Stimulated activated naive B cell treated with anti-CD40 and anti-IgM and Interleukin-4, amounts not matched to agents 10 μg/mL and 1 μg/mL and 100 μg/mL, for 72 hours (primary cell): ENCODE measurements around the gene AIF1L.
A peak's percentile ranks its signal among the peaks of the same experiment; 100 is the strongest.

Experiments
- ATAC-seq, 2 donors: fragments of 150-1000 bp; cut with Tn5 transposase; replicated peaks; 2 replicates each; pipeline ENCODE4 v1.10.0; 2021; ENCODE audit warnings: moderate library complexity in 1 of 2
- DNase-seq: peaks from one replicate; pipeline ENCODE4 v3.0.0; 2021
- H3K27ac Mint-ChIP-seq: one replicate; pipeline ENCODE4 v1.8.0; 2022; ENCODE audit warnings: mild to moderate bottlenecking, mixed read lengths
- H3K27me3 Mint-ChIP-seq, 2 donors: one replicate each; pipeline ENCODE4 v1.8.0; 2022; ENCODE audit warnings: mixed read lengths in 2 of 2
- H3K36me3 Mint-ChIP-seq, 2 donors: one replicate each; pipeline ENCODE4 v1.8.0; 2022; ENCODE audit warnings: mixed read lengths in 2 of 2, mild to moderate bottlenecking in 1 of 2
- H3K4me1 Mint-ChIP-seq, 2 donors: one replicate each; pipeline ENCODE4 v1.8.0; 2022; ENCODE audit warnings: mixed read lengths in 2 of 2, mild to moderate bottlenecking in 1 of 2
- H3K4me3 Mint-ChIP-seq, 2 donors: one replicate each; pipeline ENCODE4 v1.8.0; 2022; ENCODE audit warnings: mild to moderate bottlenecking in 2 of 2, mixed read lengths in 2 of 2, moderate library complexity in 1 of 2
- H3K9me3 Mint-ChIP-seq, 2 donors: one replicate each; pipeline ENCODE4 v1.8.0; 2022; ENCODE audit warnings: mixed read lengths in 2 of 2, mild to moderate bottlenecking in 1 of 2

AIF1L gene

GRCh38 chr9:131087354-131087893 is 8.9 kb upstream of the AIF1L start:
- Mint-ChIP-seq H3K36me3 (no peaks in the 10 kb centered on the region), H3K4me1 (no peaks in the 10 kb centered on the region), H3K4me3 (no peak overlapping the region), H3K9me3 (no peaks in the 10 kb centered on the region), H3K27me3 (peaks cover 6% of the 10 kb centered on the region in 2 donors), H3K27ac (no peak overlapping the region)
- DNase-seq = no peak
- no peak for ATAC-seq

- DNase-seq = no peak
- H3K36me3 Mint-ChIP-seq = no peaks in the 10 kb centered on the region
Measured at GRCh38 chr9:131090025-131090787, 6.1 kb upstream of the AIF1L start.

GRCh38 chr9:131091352-131091992 is 4.9 kb upstream of the AIF1L start:
- DNase-seq (no peak), ATAC-seq (no peak)
- H3K4me1 Mint-ChIP-seq = peaks cover 5 to 6% of the 10 kb centered on the region in 2 donors
- H3K9me3 Mint-ChIP-seq = no peaks in the 10 kb centered on the region
- no peak overlapping the region for H3K4me3 Mint-ChIP-seq
- peaks cover 32 to 35% of the 10 kb centered on the region in 2 donors for H3K27me3 Mint-ChIP-seq
- H3K36me3 Mint-ChIP-seq = no peaks in the 10 kb centered on the region
- no peak overlapping the region for H3K27ac Mint-ChIP-seq

More at GRCh38 chr9:131090025-131090787, 6.1 kb upstream of the AIF1L start:
- ATAC-seq = no peak
- no peaks in the 10 kb centered on the region for H3K9me3 Mint-ChIP-seq
- peaks cover 27 to 28% of the 10 kb centered on the region in 2 donors for H3K27me3 Mint-ChIP-seq
- H3K4me3 Mint-ChIP-seq = no peak overlapping the region
- H3K4me1 Mint-ChIP-seq = no peaks in the 10 kb centered on the region
- H3K27ac Mint-ChIP-seq = no peak overlapping the region

- H3K4me1 Mint-ChIP-seq = peaks cover 5 to 10% of the 10 kb centered on the region in 2 donors
- no peaks in the 10 kb centered on the region for H3K9me3 Mint-ChIP-seq
- H3K27ac Mint-ChIP-seq = no peak overlapping the region
- no peak overlapping the region for H3K4me3 Mint-ChIP-seq
- DNase-seq (no peak), ATAC-seq (no peak)
- H3K36me3 Mint-ChIP-seq = no peaks in the 10 kb centered on the region
- peaks cover 33 to 39% of the 10 kb centered on the region in 2 donors for H3K27me3 Mint-ChIP-seq
Measured at GRCh38 chr9:131092030-131092429, 4.3 kb upstream of the AIF1L start.

- Mint-ChIP-seq H3K9me3 (no peaks in the 10 kb centered on the region), H3K36me3 (no peaks in the 10 kb centered on the region), H3K27me3 (peaks cover 40 to 46% of the 10 kb centered on the region in 2 donors), H3K4me3 (no peak overlapping the region), H3K4me1 (peaks cover 5 to 16% of the 10 kb centered on the region in 2 donors), H3K27ac (no peak overlapping the region)
- DNase-seq = no peak
- no peak for ATAC-seq
Measured at GRCh38 chr9:131092548-131093440, 3.5 kb upstream of the AIF1L start.

- DNase-seq = no peak
- ATAC-seq = no peak
- no peaks in the 10 kb centered on the region for H3K9me3 Mint-ChIP-seq
- no peaks in the 10 kb centered on the region for H3K36me3 Mint-ChIP-seq
- H3K27me3 Mint-ChIP-seq = peaks cover 46 to 55% of the 10 kb centered on the region in 2 donors
- H3K4me1 Mint-ChIP-seq = peaks cover 5 to 16% of the 10 kb centered on the region in 2 donors
- no peak overlapping the region for H3K4me3 Mint-ChIP-seq
- no peak overlapping the region for H3K27ac Mint-ChIP-seq
Measured at GRCh38 chr9:131094015-131094414, 2.3 kb upstream of the AIF1L start.

GRCh38 chr9:131094622-131095021 is 1.7 kb upstream of the AIF1L start:
- Mint-ChIP-seq H3K27ac (no peak overlapping the region), H3K4me1 (peaks cover 6 to 16% of the 10 kb centered on the region in 2 donors), H3K4me3 (no peak overlapping the region), H3K27me3 (peaks cover 46 to 59% of the 10 kb centered on the region in 2 donors), H3K9me3 (no peaks in the 10 kb centered on the region), H3K36me3 (no peaks in the 10 kb centered on the region)
- ATAC-seq = no peak
- no peak for DNase-seq

GRCh38 chr9:131095666-131096268 is 564 bp upstream of the AIF1L start:
- DNase-seq (no peak), ATAC-seq (no peak)
- H3K4me1 Mint-ChIP-seq = peaks cover 6 to 16% of the 10 kb centered on the region in 2 donors
- peaks cover 46 to 67% of the 10 kb centered on the region in 2 donors for H3K27me3 Mint-ChIP-seq
- H3K9me3 Mint-ChIP-seq = no peaks in the 10 kb centered on the region
- H3K4me3 Mint-ChIP-seq = peak overlapping the region; percentile 59 to 67
- H3K36me3 Mint-ChIP-seq = no peaks in the 10 kb centered on the region
- H3K27ac Mint-ChIP-seq = peak overlapping the region; percentile 20

GRCh38 chr9:131097126-131097947 is 1.0 kb downstream of the AIF1L start:
- no peaks in the 10 kb centered on the region for H3K36me3 Mint-ChIP-seq
- H3K4me3 Mint-ChIP-seq = peak overlapping the region; percentile 49 to 63
- H3K27me3 Mint-ChIP-seq = peaks cover 46 to 69% of the 10 kb centered on the region in 2 donors
- DNase-seq = no peak
- no peaks in the 10 kb centered on the region for H3K9me3 Mint-ChIP-seq
- H3K27ac Mint-ChIP-seq = no peak overlapping the region
- peaks cover 6 to 16% of the 10 kb centered on the region in 2 donors for H3K4me1 Mint-ChIP-seq
- ATAC-seq = no peak

- ATAC-seq = no peak
- Mint-ChIP-seq H3K4me3 (no peak overlapping the region), H3K27ac (no peak overlapping the region), H3K9me3 (no peaks in the 10 kb centered on the region), H3K27me3 (peaks cover 43 to 71% of the 10 kb centered on the region in 2 donors), H3K4me1 (peaks cover 6 to 16% of the 10 kb centered on the region in 2 donors), H3K36me3 (no peaks in the 10 kb centered on the region)
- no peak for DNase-seq
Measured at GRCh38 chr9:131097948-131098278, 1.6 kb downstream of the AIF1L start.

- DNase-seq (no peak), ATAC-seq (peak in 1 of 2 donors; percentile 48)
- peaks cover 6 to 16% of the 10 kb centered on the region in 2 donors for H3K4me1 Mint-ChIP-seq
- no peak overlapping the region for H3K4me3 Mint-ChIP-seq
- no peaks in the 10 kb centered on the region for H3K36me3 Mint-ChIP-seq
- no peaks in the 10 kb centered on the region for H3K9me3 Mint-ChIP-seq
- H3K27me3 Mint-ChIP-seq = peaks cover 44 to 67% of the 10 kb centered on the region in 2 donors
- H3K27ac Mint-ChIP-seq = no peak overlapping the region
Measured at GRCh38 chr9:131098391-131099101, 2.2 kb downstream of the AIF1L start.

GRCh38 chr9:131099102-131099606 is 2.8 kb downstream of the AIF1L start:
- no peak for ATAC-seq
- H3K27ac Mint-ChIP-seq = no peak overlapping the region
- peaks cover 37 to 61% of the 10 kb centered on the region in 2 donors for H3K27me3 Mint-ChIP-seq
- H3K4me1 Mint-ChIP-seq = peaks cover 6 to 16% of the 10 kb centered on the region in 2 donors
- H3K9me3 Mint-ChIP-seq = no peaks in the 10 kb centered on the region
- no peak overlapping the region for H3K4me3 Mint-ChIP-seq
- DNase-seq = no peak
- no peaks in the 10 kb centered on the region for H3K36me3 Mint-ChIP-seq
